ENCODE data around the gene NISCH. TPM values are rescaled to one million over a fixed set of nuclear protein-coding genes. Genes with fewer than 3 reads are reported as not detected.

The NISCH gene
- total and polyA plus RNA-seq, 5 donors from 2014 or later, result 12.6 to 168 (median 16.4) TPM

DNA sequence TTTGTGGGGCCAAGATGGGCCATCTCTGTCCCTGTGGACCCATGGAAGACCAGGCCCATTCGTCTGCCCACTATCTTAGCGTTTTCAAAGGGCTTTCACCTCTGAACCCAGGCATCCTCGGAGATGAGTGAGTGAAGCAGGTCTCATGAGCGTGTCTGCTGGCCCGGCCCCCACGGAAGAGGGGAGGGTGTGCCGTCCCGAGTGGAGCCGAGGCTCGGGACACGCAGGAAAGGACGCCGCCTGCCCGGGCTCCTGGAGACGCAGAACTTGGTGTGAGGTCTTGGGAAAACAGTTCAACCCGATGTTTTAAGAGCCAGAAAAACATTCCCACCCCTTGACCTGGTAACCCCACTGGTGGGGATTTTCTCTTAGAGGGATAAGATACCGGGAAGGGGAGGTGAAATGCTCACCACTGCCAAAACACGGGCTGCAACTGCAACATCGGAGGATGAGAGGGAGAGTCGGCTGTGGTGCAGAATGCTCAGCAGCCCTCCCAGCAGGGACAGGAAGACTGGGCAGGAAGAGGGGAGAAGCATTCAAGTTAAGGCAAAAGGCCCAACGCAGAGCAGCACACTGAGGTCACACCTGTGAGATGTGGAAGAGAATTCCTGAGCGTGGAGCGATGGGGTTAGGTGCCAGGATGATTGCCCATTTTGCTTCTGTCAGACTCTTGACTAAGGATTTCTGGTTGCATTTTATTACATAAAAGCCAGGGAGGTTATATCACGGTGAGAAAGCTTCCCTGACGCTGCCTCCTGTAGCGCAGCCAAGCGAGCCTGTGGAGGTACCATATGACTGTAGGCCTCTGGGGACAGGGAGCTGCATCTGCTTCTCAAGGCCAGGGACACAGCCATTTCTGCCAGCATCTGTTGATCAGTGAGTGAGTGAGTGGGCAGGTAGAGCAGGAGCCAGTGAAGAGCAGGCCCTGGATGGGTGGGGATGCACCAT lies 25.6 kb downstream of the NISCH start:
- Mint-ChIP-seq H3K4me1 (no peaks in the 10 kb centered on the region), H3K27me3 (no peaks in the 10 kb centered on the region), H3K27ac (no peak overlapping the region), H3K9me3 (no peaks in the 10 kb centered on the region), H3K36me3 (peaks cover 19% of the 10 kb centered on the region), H3K4me3 (no peak overlapping the region)
- Histone ChIP-seq H3K27ac (ENCODE audit: insufficient read depth, low read length, poor library complexity, severe bottlenecking) (no peak overlapping the region), H3K4me1 (ENCODE audit: control insufficient read depth, insufficient read depth, low read length, poor library complexity, severe bottlenecking) (no peaks in the 10 kb centered on the region), H3K36me3 (ENCODE audit: control insufficient read depth, insufficient read depth, low read length) (peaks cover 66% of the 10 kb centered on the region), H3K9me3 (ENCODE audit: control insufficient read depth in 2 of 2, low read length in 2 of 2) (no peaks in the 10 kb centered on the region), H3K4me3 (ENCODE audit: low read depth, low read length) (no peak overlapping the region), H3K27me3 (ENCODE audit: control insufficient read depth, insufficient read depth, low read length) (no peaks in the 10 kb centered on the region)
- DNase-seq (no peak), ATAC-seq (ENCODE audit: low read depth in 2 of 2) (no peak)

DNA sequence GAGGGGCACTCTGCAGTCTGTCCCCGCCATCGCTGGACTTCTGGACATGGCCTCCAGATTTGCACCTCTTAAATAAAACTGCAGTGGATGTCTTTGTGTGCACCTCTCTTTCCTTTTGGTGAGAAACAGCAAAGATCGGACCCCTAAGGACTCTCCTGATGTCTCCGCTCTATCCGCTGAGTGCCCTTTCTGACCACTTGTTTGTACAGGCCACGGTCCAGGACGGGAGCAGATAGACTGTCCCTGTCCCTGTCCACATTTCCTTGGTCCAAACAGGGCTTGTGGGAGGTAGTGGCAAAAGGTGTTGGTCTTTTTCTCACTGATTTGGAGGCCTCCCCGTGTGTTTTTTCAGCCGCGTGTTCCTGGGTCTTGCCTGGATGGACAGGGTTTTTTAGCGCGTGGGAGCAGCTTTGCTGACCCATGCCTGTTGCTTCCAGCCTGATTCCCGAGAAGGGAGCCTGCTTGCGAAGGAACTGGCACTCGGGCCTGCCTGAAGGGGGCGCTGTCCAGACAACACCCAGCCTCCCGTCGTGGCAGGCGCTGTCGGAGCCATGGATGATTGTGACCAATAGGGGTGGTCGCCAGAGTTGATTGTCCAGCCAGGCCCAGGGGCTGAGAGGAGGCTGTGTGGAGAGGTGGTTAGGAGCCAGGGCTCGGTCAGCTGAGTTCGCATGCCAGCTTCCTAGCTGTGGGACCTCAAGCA lies 26.6 kb downstream of the NISCH start:
- no peaks in the 10 kb centered on the region for H3K4me1 Mint-ChIP-seq
- H3K36me3 Mint-ChIP-seq, result peaks cover 19% of the 10 kb centered on the region
- H3K27me3 ChIP-seq (ENCODE audit: control insufficient read depth, insufficient read depth, low read length), result no peaks in the 10 kb centered on the region
- ATAC-seq (ENCODE audit: low read depth in 2 of 2), result no peak
- H3K36me3 ChIP-seq (ENCODE audit: control insufficient read depth, insufficient read depth, low read length), result peaks cover 62% of the 10 kb centered on the region
- no peak for DNase-seq
- H3K4me3 Mint-ChIP-seq, result no peak overlapping the region
- no peak overlapping the region for H3K27ac ChIP-seq (ENCODE audit: insufficient read depth, low read length, poor library complexity, severe bottlenecking)
- H3K27me3 Mint-ChIP-seq, result no peaks in the 10 kb centered on the region
- peak overlapping the region in 1 of 3 donors; percentile 56 for H3K27ac Mint-ChIP-seq
- H3K4me1 ChIP-seq (ENCODE audit: control insufficient read depth, insufficient read depth, low read length, poor library complexity, severe bottlenecking), result no peaks in the 10 kb centered on the region
- H3K9me3 Mint-ChIP-seq, result no peaks in the 10 kb centered on the region
- H3K9me3 ChIP-seq (ENCODE audit: control insufficient read depth in 2 of 2, low read length in 2 of 2), result no peaks in the 10 kb centered on the region
- no peak overlapping the region for H3K4me3 ChIP-seq (ENCODE audit: low read depth, low read length)

DNA sequence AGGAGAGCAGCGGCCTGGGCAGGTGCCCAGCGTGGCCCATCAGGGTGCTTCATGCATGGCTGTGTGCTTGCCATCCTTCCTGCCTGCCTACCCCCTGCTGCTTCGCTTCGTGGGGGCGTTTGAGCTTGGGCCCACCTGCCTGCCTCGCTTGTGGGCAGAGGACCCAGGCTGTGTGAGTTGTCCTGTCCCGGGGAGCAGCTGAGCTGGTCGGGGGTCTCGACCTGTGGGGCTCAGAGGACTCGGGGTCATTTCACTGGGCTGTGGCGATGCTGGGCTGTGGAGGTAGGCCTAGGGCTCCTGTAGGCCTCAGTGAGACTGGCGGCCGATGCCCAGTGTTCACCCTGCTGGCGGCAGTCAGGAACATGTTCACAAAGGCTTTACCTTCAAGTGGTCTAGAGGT lies 27.7 kb downstream of the NISCH start:
- Mint-ChIP-seq H3K27ac (peak overlapping the region in 1 of 3 donors; percentile 29), H3K36me3 (peaks cover 20% of the 10 kb centered on the region)

DNA sequence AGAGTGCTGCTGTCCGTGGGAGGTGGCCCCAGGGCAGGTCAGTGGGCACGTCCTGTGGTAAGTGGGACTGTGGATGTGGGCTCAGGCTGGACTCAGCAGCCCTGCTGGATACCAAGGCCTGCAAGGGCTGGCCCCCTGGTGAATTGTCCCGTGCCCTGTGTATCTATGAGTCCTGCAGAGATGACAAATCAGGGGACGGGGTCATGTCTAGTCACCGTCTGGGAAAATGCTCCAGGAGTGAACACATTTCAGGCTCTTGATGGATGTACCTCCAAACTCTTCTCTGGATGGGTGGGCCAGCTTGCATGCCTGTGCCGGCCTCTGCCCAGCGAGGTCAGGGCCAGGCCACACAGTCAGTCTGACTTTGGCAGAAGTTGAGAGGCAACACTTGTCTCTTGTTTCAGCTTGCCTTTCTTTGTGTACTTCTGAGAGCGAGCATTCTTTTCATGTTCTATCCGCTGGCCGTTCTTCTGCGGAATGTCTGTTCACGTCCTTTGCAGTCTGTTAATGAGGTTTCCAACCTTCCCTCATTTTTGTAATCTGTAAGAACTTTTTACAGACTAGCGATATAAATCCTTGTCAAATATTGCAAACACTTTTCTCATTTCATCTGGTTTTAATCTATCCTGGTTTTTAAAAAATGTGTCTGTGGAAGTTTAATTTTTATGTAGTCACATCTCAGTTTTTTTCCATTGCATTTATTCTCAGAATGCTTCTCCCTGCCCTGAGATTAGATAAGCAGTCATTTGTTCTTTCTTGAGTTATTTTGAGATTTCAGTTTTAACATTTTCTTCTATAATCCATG lies 28.4 kb downstream of the NISCH start:
- H3K9me3 Mint-ChIP-seq, result no peaks in the 10 kb centered on the region
- ATAC-seq (ENCODE audit: low read depth in 2 of 2) (no peak), DNase-seq (no peak)
- H3K4me1 ChIP-seq (ENCODE audit: control insufficient read depth, insufficient read depth, low read length, poor library complexity, severe bottlenecking), result no peaks in the 10 kb centered on the region
- no peaks in the 10 kb centered on the region for H3K9me3 ChIP-seq (ENCODE audit: control insufficient read depth in 2 of 2, low read length in 2 of 2)
- peaks cover 53% of the 10 kb centered on the region for H3K36me3 ChIP-seq (ENCODE audit: control insufficient read depth, insufficient read depth, low read length)
- H3K36me3 Mint-ChIP-seq, result peaks cover 16% of the 10 kb centered on the region
- H3K4me3 Mint-ChIP-seq, result no peak overlapping the region
- H3K4me3 ChIP-seq (ENCODE audit: low read depth, low read length), result no peak overlapping the region
- H3K27me3 Mint-ChIP-seq, result no peaks in the 10 kb centered on the region
- no peaks in the 10 kb centered on the region for H3K27me3 ChIP-seq (ENCODE audit: control insufficient read depth, insufficient read depth, low read length)
- peak overlapping the region in 1 of 3 donors; percentile 37 for H3K27ac Mint-ChIP-seq
- no peaks in the 10 kb centered on the region for H3K4me1 Mint-ChIP-seq
- H3K27ac ChIP-seq (ENCODE audit: insufficient read depth, low read length, poor library complexity, severe bottlenecking), result no peak overlapping the region

More for the DNA sequence above, 27.7 kb downstream of the NISCH start:
- Mint-ChIP-seq H3K27me3 (no peaks in the 10 kb centered on the region), H3K9me3 (no peaks in the 10 kb centered on the region), H3K4me1 (no peaks in the 10 kb centered on the region), H3K4me3 (no peak overlapping the region)
- Histone ChIP-seq H3K36me3 (ENCODE audit: control insufficient read depth, insufficient read depth, low read length) (peaks cover 58% of the 10 kb centered on the region), H3K4me3 (ENCODE audit: low read depth, low read length) (no peak overlapping the region), H3K9me3 (ENCODE audit: control insufficient read depth in 2 of 2, low read length in 2 of 2) (no peaks in the 10 kb centered on the region), H3K4me1 (ENCODE audit: control insufficient read depth, insufficient read depth, low read length, poor library complexity, severe bottlenecking) (no peaks in the 10 kb centered on the region), H3K27me3 (ENCODE audit: control insufficient read depth, insufficient read depth, low read length) (no peaks in the 10 kb centered on the region), H3K27ac (ENCODE audit: insufficient read depth, low read length, poor library complexity, severe bottlenecking) (no peak overlapping the region)
- DNase-seq (no peak), ATAC-seq (ENCODE audit: low read depth in 2 of 2) (no peak)

DNA sequence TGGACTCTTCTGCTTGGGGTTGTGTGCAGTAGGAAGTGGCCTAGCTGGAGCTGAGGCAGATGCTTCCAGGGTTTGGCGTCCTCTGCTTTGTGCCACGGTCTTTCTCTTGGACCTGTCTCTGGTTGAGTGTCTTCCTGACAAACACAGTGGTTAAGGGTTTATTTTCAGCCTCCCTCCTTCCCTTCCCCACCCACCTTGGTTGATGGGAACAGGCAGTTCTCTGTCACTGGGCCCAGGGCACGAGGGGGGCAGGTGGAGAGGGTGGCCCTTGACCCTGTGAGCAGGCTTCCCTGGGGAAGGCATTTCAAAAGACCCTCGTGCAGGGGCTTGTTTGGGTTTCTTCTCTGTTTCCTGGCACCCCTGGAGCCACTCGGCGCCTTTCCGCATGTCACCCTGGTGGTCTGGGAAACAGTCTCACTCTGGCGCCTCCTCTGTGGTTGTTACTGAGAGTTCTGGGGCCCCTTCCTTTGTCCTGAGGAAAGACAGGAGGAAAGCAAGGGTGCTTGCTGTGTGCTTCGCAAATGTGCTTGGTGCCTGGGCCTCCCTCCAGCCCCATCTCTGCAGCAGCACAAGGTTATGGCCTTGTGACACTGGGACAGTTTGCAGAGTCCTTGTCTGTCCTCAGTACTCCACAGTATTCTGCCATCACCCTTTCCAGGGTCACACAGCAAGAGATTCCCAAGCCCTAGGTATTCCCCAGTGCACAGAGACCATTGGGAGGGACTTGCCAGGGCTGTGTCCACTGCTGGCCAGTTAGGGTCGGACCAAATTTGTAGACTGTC lies 29.5 kb downstream of the NISCH start:
- H3K4me1 ChIP-seq (ENCODE audit: control insufficient read depth, insufficient read depth, low read length, poor library complexity, severe bottlenecking), result no peaks in the 10 kb centered on the region
- Mint-ChIP-seq H3K4me3 (peak overlapping the region in 1 of 4 donors; percentile 11), H3K9me3 (no peaks in the 10 kb centered on the region), H3K4me1 (no peaks in the 10 kb centered on the region), H3K27me3 (no peaks in the 10 kb centered on the region), H3K27ac (peak overlapping the region in 1 of 3 donors; percentile 65), H3K36me3 (peaks cover 17% of the 10 kb centered on the region)
- H3K4me3 ChIP-seq (ENCODE audit: low read depth, low read length), result no peak overlapping the region
- DNase-seq, result no peak
- no peaks in the 10 kb centered on the region for H3K27me3 ChIP-seq (ENCODE audit: control insufficient read depth, insufficient read depth, low read length)
- H3K27ac ChIP-seq (ENCODE audit: insufficient read depth, low read length, poor library complexity, severe bottlenecking), result no peak overlapping the region
- no peak for ATAC-seq (ENCODE audit: low read depth in 2 of 2)
- no peaks in the 10 kb centered on the region for H3K9me3 ChIP-seq (ENCODE audit: control insufficient read depth in 2 of 2, low read length in 2 of 2)
- H3K36me3 ChIP-seq (ENCODE audit: control insufficient read depth, insufficient read depth, low read length), result peaks cover 52% of the 10 kb centered on the region

DNA sequence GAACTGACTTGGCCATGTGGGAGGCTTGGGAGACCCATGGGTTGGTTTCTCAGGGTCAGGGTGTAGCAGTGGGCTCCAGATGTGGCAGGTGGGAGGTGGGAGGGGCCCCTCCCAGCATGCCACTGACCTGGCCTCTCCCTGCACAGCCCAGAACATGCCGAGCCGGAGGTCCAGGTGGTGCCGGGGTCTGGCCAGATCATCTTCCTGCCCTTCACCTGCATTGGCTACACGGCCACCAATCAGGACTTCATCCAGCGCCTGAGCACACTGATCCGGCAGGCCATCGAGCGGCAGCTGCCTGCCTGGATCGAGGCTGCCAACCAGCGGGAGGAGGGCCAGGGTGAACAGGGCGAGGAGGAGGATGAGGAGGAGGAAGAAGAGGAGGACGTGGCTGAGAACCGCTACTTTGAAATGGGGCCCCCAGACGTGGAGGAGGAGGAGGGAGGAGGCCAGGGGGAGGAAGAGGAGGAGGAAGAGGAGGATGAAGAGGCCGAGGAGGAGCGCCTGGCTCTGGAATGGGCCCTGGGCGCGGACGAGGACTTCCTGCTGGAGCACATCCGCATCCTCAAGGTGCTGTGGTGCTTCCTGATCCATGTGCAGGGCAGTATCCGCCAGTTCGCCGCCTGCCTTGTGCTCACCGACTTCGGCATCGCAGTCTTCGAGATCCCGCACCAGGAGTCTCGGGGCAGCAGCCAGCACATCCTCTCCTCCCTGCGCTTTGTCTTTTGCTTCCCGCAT lies 31.8 kb downstream of the NISCH start:
- H3K27ac ChIP-seq (ENCODE audit: insufficient read depth, low read length, poor library complexity, severe bottlenecking), result no peak overlapping the region
- H3K4me1 Mint-ChIP-seq, result no peaks in the 10 kb centered on the region
- H3K4me3 ChIP-seq (ENCODE audit: low read depth, low read length), result no peak overlapping the region
- no peak overlapping the region for H3K4me3 Mint-ChIP-seq
- no peaks in the 10 kb centered on the region for H3K9me3 ChIP-seq (ENCODE audit: control insufficient read depth in 2 of 2, low read length in 2 of 2)
- H3K27ac Mint-ChIP-seq, result peak overlapping the region in 1 of 3 donors; percentile 49
- DNase-seq (no peak), ATAC-seq (ENCODE audit: low read depth in 2 of 2) (no peak)
- H3K36me3 ChIP-seq (ENCODE audit: control insufficient read depth, insufficient read depth, low read length), result peaks cover 50% of the 10 kb centered on the region
- no peaks in the 10 kb centered on the region for H3K9me3 Mint-ChIP-seq
- H3K27me3 ChIP-seq (ENCODE audit: control insufficient read depth, insufficient read depth, low read length), result no peaks in the 10 kb centered on the region
- no peaks in the 10 kb centered on the region for H3K27me3 Mint-ChIP-seq
- H3K36me3 Mint-ChIP-seq, result peaks cover 25% of the 10 kb centered on the region
- no peaks in the 10 kb centered on the region for H3K4me1 ChIP-seq (ENCODE audit: control insufficient read depth, insufficient read depth, low read length, poor library complexity, severe bottlenecking)

All from CD4-positive, CD25-positive, alpha-beta regulatory T cell (primary cell).